DND-41 (cell line): ENCODE measurements around the gene KLHDC7B.

Experiments
- ATAC-seq: fragments of 200-7000 bp; cut with Tn5 transposase; 3 replicates; pipeline ENCODE4 v1.9.1; 2021; ENCODE audit warnings: low read depth; ENCODE audit not compliant: insufficient read depth
- DNase-seq: peaks from one replicate; pipeline ENCODE4 v3.0.0-alpha.2; 2020
- H2AFZ ChIP-seq: 2 replicates; pipeline ENCODE4 v1.6.0; 2012; ENCODE audit warnings: low read depth, low read length
- H3K27ac ChIP-seq: 2 replicates; pipeline ENCODE4 v1.5.1; 2012; ENCODE audit warnings: low read length, inconsistent platforms
- H3K27me3 ChIP-seq: fragments of 200-600 bp; sonication (generic); 2 replicates; pipeline ENCODE4 v1.6.0; 2012; ENCODE audit warnings: low read length, mild to moderate bottlenecking, inconsistent platforms; ENCODE audit not compliant: insufficient read depth, poor library complexity
- H3K36me3 ChIP-seq: 2 replicates; pipeline ENCODE4 v1.5.1; 2012; ENCODE audit warnings: low read length, inconsistent platforms; ENCODE audit not compliant: insufficient read depth
- H3K4me1 ChIP-seq: 2 replicates; pipeline ENCODE4 v1.5.1; 2012; ENCODE audit warnings: mild to moderate bottlenecking, low read length; ENCODE audit not compliant: insufficient read depth
- H3K4me2 ChIP-seq: 2 replicates; pipeline ENCODE4 v1.6.0; 2012; ENCODE audit warnings: mild to moderate bottlenecking, moderate library complexity, low read length, inconsistent platforms; ENCODE audit not compliant: insufficient read depth
- H3K4me3 ChIP-seq, 2 experiments: fragments of 200-600 bp in 1 of 2; shearing (Covaris generic) in 1 of 2; 2 replicates each; pipeline ENCODE4 v1.5.1; 2012 to 2016; ENCODE audit warnings: inconsistent platforms in 2 of 2, low read length in 2 of 2, mild to moderate bottlenecking in 2 of 2, low read depth in 1 of 2, moderate library complexity in 1 of 2
- H3K79me2 ChIP-seq: 2 replicates; pipeline ENCODE4 v1.6.0; 2012; ENCODE audit warnings: low read length, inconsistent platforms; ENCODE audit not compliant: insufficient read depth
- H3K9ac ChIP-seq: 2 replicates; pipeline ENCODE4 v1.6.0; 2012; ENCODE audit warnings: low read depth, mild to moderate bottlenecking, inconsistent platforms, low read length, moderate library complexity
- H3K9me3 ChIP-seq: 2 replicates; pipeline ENCODE4 v1.5.1; 2012; ENCODE audit warnings: low read length, moderate library complexity, mild to moderate bottlenecking, inconsistent platforms; ENCODE audit not compliant: insufficient read depth, severe bottlenecking
- H4K20me1 ChIP-seq: 2 replicates; pipeline ENCODE4 v1.6.0; 2012; ENCODE audit warnings: low read length; ENCODE audit not compliant: insufficient read depth
- CTCF ChIP-seq: IDR thresholded peaks from 2 replicates; pipeline ENCODE4 v1.5.1; 2012; ENCODE audit warnings: borderline replicate concordance, low read length, moderate library complexity, mild to moderate bottlenecking; ENCODE audit not compliant: poor library complexity, severe bottlenecking; ENCODE audit errors: extremely low read depth
- EZH2 ChIP-seq: IDR thresholded peaks from 3 replicates; pipeline ENCODE4 v1.6.1; 2012; ENCODE audit warnings: borderline replicate concordance, low read depth, mild to moderate bottlenecking, moderate library complexity, low read length, inconsistent platforms; ENCODE audit not compliant: severe bottlenecking

Gene KLHDC7B

GRCh38 chr22:50553310-50553709 is 7.6 kb downstream of the KLHDC7B start:
- H3K9me3 ChIP-seq: no peaks in the 10 kb centered on the region
- no peaks in the 10 kb centered on the region for H3K36me3 ChIP-seq
- H4K20me1 ChIP-seq: no peaks in the 10 kb centered on the region
- H3K9ac ChIP-seq: no peak overlapping the region
- TF ChIP-seq CTCF: no peak
- no peak for TF ChIP-seq EZH2
- ATAC-seq (no peak), DNase-seq (no peak)
- no peaks in the 10 kb centered on the region for H3K27me3 ChIP-seq
- H3K79me2 ChIP-seq: no peaks in the 10 kb centered on the region
- no peaks in the 10 kb centered on the region for H3K4me1 ChIP-seq
- no peak overlapping the region for H3K4me3 ChIP-seq
- no peak overlapping the region for H3K27ac ChIP-seq
- no peak overlapping the region for H3K4me2 ChIP-seq
- H2AFZ ChIP-seq: no peak overlapping the region

- Histone ChIP-seq H4K20me1 (no peaks in the 10 kb centered on the region), H3K9me3 (no peaks in the 10 kb centered on the region), H3K36me3 (no peaks in the 10 kb centered on the region), H3K4me3 (no peak overlapping the region), H3K4me2 (no peak overlapping the region), H3K4me1 (no peaks in the 10 kb centered on the region), H3K9ac (no peak overlapping the region), H2AFZ (no peak overlapping the region), H3K27ac (no peak overlapping the region), H3K79me2 (no peaks in the 10 kb centered on the region), H3K27me3 (no peaks in the 10 kb centered on the region)
- no peak for ATAC-seq
- no peak for TF ChIP-seq EZH2
- TF ChIP-seq CTCF: no peak
- no peak for DNase-seq
Observed at GRCh38 chr22:50556703-50557102, 11.0 kb downstream of the KLHDC7B start.

- H4K20me1 ChIP-seq: no peaks in the 10 kb centered on the region
- DNase-seq: no peak
- no peaks in the 10 kb centered on the region for H3K36me3 ChIP-seq
Observed at GRCh38 chr22:50560034-50560433, 14.3 kb downstream of the KLHDC7B start.

More at GRCh38 chr22:50560034-50560433, 14.3 kb downstream of the KLHDC7B start:
- Histone ChIP-seq H3K9me3 (no peaks in the 10 kb centered on the region), H3K4me2 (no peak overlapping the region), H3K79me2 (no peaks in the 10 kb centered on the region), H3K4me3 (no peak overlapping the region), H3K27me3 (no peaks in the 10 kb centered on the region), H3K9ac (no peak overlapping the region), H2AFZ (no peak overlapping the region), H3K27ac (no peak overlapping the region), H3K4me1 (peaks cover 11% of the 10 kb centered on the region)
- no peak for ATAC-seq
- TF ChIP-seq EZH2 (no peak), CTCF (no peak)
